M059J (cell line): ENCODE data around the gene ELFN1. TPM values are rescaled to one million over a fixed set of nuclear protein-coding genes. Genes with fewer than 3 reads are reported as not detected.

Source experiments
- DNase-seq: peaks from one replicate; pipeline ENCODE4 v3.0.0-alpha.2; 2012; ENCODE audit warnings: low read depth
- total RNA-seq: library from RNA; depleted of rRNA; stranded (reverse); fragments of >200 nt; shearing (Covaris generic); gene quantifications from 2 replicates; pipeline ENCODE4 v1.2.3, GENCODE V29; 2014

The ELFN1 gene
- total RNA-seq, 1 experiment from 2014 or later = not detected

- DNase-seq = no peak
Measured at GRCh38 chr7:1642291-1642731, 27.8 kb upstream of the ELFN1 start.

GRCh38 chr7:1643270-1644092 lies 26.6 kb upstream of the ELFN1 start:
- no peak for DNase-seq

- DNase-seq = no peak
Measured at GRCh38 chr7:1644341-1645070, 25.6 kb upstream of the ELFN1 start.

- DNase-seq = no peak
Measured at GRCh38 chr7:1645071-1645409, 25.0 kb upstream of the ELFN1 start.

- no peak for DNase-seq
Measured at GRCh38 chr7:1645476-1645875, 24.6 kb upstream of the ELFN1 start.

- no peak for DNase-seq
Measured at GRCh38 chr7:1646391-1646790, 23.7 kb upstream of the ELFN1 start.

- no peak for DNase-seq
Measured at GRCh38 chr7:1646957-1647891, 22.9 kb upstream of the ELFN1 start.

GRCh38 chr7:1647961-1648672 lies 22.0 kb upstream of the ELFN1 start:
- DNase-seq = no peak

GRCh38 chr7:1649751-1650326 lies 20.2 kb upstream of the ELFN1 start:
- no peak for DNase-seq

GRCh38 chr7:1650363-1651030 lies 19.6 kb upstream of the ELFN1 start:
- no peak for DNase-seq

- DNase-seq = no peak
Measured at GRCh38 chr7:1651031-1651446, 19.0 kb upstream of the ELFN1 start.

- DNase-seq = no peak
Measured at GRCh38 chr7:1651891-1652290, 18.2 kb upstream of the ELFN1 start.

- no peak for DNase-seq
Measured at GRCh38 chr7:1653500-1653899, 16.6 kb upstream of the ELFN1 start.

GRCh38 chr7:1654111-1654510 lies 16.0 kb upstream of the ELFN1 start:
- DNase-seq = no peak

GRCh38 chr7:1654738-1655475 lies 15.2 kb upstream of the ELFN1 start:
- no peak for DNase-seq

- peak; percentile 42 for DNase-seq
Measured at GRCh38 chr7:1659696-1660095, 10.4 kb upstream of the ELFN1 start.

- DNase-seq = no peak
Measured at GRCh38 chr7:1661461-1661860, 8.6 kb upstream of the ELFN1 start.

- DNase-seq = no peak
Measured at GRCh38 chr7:1662101-1662500, 8.0 kb upstream of the ELFN1 start.

GRCh38 chr7:1662767-1663166 lies 7.3 kb upstream of the ELFN1 start:
- DNase-seq = no peak

- DNase-seq = no peak
Measured at GRCh38 chr7:1663223-1663622, 6.9 kb upstream of the ELFN1 start.
